Right kidney (tissue), 1 donor: Measurements from ENCODE around the gene DNAH2.

Experiments
- DNase-seq: peaks from one replicate; pipeline ENCODE4 v3.0.0-alpha.2; 2016

The DNAH2 gene

DNA sequence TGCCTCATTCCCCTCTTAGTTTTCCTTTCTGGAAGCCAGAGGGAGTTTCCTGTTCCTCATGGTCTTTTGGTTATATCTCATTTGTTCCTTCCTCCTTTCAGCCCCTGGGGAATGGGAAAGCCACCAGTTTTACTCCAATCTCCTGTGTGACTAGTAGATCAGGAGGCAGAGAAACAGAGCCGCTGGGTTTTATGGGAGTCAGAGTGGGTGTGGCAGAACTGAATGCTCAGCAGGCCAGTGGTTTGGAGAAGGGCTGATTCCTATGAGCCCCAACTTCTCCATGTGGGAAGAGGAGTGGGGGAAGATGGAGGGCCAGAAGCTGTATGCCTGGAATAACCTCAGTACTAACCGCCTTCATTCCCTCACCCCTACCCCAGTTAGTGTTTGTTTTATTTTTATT lies 4.1 kb downstream of the DNAH2 start:
- no peak for DNase-seq

DNA sequence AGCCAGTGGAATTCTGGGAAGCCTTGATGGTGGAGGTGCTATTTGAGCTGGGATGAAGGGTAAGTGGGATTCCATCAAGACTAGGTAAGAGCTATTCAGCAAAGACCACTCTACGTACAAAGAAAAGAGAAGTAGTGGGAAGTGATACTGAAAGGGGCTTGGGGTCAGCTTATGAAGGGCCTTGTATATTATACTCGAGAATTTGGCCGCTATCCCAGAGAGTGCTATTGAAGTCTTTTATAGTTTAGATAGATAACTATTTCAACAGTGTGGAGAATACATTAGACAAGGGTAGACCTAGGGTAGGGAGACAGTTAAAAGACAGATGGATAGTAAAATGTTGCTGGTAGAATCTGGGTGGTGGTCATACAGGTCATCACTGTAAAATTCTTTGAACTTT lies 10.3 kb downstream of the DNAH2 start:
- DNase-seq: no peak

DNA sequence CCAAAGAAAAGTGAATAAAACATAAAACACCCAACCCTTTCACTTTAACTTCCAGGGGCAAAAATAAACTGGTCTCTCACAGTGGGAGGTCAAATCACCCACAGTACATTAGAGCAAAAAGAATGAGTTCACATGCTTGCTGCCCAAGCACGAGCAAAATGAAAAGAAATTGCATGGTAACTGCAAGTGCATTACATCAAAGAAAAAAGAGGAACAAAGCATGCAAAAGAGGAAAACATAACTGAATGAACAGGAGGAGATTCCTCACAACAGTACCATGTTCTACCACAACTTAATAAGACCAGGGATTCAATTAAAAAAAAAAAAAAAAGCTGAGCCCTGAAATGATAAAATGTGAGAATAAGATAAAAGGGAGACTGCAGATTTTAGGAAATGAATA lies 12.3 kb downstream of the DNAH2 start:
- DNase-seq: no peak

DNA sequence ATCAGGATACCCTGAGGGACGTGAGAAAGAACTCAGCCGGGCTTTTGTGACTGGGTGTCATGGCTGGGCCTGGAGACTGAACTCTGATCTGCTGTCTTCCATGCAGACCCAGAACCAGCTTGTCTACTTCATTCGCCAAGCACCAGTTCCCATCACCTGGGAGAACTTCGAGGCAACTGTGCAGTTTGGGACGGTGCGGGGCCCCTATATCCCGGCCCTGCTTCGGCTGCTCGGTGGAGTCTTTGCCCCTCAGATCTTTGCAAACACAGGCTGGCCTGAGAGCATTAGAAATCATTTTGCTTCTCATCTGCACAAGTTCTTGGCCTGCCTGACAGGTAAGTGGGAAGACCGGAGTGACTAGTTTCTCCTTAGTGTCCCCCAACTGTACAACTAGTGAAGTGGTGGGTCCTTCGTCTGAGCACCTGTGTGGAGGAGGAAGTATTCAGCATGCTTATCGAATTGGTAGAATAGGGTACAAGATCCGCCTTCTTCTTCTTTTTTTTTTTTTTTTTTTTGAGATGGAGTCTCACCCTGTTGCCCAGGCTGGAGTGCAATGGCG lies 15.5 kb downstream of the DNAH2 start:
- DNase-seq: no peak

DNA sequence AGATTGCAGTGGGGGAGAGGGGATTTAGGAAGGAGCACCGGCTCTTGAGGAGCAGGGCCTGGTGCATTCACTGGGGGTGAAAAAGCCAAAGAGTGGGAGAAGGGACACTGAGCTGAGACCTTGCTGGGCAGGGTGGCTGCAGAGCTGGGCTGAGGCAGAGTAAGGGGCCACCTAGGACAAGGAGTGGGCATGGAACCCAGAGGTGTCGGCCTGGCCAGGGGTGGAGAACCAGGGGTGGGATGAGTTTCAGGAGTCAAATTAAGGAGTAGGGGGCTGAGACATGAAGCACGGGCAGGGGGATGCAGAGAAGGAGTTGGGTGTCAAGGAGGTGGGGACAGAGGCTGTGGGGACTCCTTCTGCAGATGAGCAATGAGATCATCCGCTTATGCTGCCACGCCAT lies 20.1 kb downstream of the DNAH2 start:
- no peak for DNase-seq

DNA sequence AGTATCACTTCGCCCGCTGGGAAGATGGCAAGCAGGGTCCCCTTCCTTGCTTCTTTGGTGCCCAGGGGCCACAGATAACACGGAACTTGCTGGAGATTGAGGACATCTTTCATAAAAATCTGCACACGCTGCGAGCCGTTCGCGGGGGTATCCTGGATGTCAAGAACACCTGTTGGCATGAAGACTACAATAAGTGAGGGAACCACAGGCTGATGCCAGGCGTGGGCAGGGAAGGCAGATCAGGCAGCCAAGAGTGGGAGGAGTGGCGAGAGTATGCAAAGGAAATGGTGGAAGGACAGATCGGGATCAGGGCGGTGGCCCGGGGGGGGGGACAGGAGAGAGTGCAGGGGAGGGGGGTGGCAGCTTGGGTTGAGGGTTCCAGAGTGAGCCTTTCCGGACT lies 22.2 kb downstream of the DNAH2 start:
- no peak for DNase-seq

DNA sequence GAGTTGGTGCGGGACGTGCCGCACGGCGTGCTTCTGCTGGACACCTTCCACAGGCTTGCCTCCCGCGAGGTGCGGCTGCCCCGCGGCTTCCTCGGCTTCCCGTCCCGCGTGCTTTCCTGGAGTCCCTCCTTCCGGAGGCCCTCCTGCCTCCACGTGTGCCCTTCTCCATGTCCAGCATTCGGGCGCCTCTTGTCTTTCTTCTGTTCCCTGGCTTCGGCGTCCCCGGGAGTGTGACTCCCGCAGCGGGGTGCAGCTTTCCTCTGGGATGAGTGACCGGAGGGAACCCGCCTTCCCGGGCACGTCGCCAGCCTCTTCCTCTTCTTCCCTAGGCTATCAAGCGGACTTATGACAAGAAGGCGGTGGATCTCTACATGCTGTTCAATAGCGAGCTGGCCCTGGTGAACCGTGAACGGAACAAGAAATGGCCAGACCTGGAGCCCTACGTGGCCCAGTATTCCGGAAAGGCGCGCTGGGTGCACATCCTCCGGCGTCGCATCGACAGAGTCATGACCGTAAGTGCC lies 23.0 kb downstream of the DNAH2 start:
- DNase-seq: no peak

DNA sequence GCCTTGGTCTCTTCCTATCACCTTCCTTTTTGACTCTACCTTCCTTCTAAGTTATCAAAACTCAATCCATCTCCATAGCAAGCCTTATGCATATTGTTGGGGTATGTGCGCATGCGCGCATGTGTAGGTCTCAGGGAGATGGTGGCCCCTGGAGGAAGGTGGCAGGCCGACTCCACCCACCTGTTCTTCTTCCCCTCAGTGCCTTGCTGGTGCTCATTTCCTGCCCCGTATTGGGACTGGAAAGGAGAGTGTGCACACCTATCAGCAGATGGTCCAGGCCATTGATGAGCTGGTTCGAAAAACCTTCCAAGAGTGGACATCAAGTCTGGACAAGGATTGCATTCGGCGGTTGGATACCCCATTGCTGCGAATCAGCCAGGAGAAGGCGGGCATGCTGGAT lies 25.2 kb downstream of the DNAH2 start:
- no peak for DNase-seq

DNA sequence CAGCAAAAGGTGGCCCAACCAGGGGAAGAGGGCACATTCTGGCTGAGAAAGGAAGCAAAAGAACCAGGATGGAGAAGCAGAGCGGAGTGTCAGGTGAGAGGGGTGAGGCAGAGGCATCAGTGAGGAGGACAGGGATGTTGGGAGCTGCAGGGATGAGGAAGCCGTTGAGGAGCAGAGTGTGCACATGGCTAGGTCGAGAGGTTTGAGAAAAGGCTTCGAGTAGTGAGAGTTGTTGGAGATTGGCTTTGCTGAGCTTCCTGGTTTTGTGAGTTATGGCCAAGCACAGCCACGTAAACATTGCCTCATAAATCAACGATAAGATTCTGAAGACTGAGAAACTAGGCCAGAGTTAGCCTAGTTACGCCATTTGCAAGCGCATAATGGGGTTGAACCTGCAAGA lies 26.9 kb downstream of the DNAH2 start:
- DNase-seq: no peak

DNA sequence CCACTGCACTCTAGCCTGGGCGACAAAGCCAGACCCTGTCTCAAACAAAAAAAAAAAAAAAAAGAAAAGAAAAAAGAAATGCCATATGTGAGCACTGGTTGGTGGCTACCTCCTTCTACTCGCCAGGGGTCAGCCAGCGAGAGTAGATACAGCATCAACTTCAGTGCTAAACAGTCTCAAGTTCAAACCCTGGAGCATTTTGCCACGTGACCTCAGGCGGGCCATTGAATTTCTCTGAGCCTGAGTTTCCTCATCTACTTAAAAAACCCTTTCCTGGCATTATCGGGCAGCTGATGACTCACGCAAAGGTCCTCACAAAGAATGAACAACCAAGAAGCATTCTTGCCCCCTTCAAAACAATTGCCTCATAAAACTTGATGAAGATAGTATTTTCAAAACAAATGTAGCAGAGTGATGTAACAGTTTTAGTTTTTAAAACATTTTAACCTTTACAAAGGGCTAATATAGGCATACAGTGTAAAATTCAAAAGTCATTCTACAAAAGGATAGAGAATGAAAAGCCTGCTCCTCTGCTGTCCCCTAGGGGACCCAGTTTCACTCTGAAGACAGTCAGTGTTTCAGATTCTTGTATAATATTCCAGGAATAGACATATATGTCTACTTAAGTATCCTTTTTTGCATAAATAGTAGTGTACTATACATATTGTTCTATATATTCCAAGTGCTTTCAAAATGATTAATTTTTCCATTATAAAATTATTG lies 28.4 kb downstream of the DNAH2 start:
- DNase-seq: no peak

DNA sequence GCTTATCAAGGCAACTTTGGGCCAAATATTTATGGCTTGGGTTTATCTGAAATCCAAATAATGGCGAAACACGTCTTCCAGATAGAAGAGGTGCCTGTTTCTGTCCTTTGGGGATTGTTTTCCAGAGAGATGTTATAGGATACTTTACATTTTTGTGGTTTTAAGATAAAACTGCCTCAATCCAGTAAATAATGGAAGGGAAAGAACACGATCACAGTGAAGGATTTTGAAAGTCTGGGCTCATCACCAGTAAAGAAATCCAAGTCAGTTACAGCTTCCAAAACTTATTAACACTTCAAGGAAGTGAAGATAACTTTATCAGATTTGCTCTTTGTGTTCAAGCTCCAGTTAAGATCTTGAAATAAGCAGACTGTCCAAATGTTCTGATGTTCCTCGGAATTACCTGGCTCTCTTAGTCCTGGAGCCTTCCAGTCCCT lies 30.1 kb downstream of the DNAH2 start:
- no peak for DNase-seq

DNA sequence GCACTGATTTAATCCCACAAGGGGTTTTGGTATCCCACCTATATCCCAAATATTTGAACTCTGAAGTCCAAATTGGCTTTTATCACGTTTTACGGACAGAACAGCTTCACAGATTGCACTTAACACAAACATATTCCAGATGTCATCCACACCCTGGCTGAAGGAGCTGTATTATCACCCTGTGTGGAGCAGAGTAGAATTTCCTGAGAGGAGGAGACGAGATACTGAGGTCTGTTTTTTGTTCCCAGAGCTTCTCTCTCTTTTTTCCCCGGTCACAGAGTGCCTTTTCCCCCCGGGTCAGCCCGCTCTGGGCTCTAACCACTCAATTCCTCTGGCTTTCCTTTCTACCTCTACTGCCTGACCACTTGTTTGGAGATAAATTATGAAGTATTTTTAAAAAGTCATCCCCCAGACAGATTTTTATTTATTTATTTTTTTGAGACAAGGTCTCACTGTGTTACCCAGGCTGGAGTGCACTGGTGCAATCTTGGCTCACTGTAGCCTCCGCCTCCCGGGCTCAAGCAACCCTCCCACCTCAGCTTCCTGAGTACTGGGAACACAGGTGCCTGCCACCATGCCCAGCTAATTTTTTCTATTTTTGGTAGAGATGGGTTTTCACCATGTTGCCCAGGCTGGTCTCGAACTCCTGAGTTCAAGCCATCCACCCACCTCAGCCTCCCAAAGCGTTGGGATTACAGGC lies 30.7 kb downstream of the DNAH2 start:
- DNase-seq: no peak

DNA sequence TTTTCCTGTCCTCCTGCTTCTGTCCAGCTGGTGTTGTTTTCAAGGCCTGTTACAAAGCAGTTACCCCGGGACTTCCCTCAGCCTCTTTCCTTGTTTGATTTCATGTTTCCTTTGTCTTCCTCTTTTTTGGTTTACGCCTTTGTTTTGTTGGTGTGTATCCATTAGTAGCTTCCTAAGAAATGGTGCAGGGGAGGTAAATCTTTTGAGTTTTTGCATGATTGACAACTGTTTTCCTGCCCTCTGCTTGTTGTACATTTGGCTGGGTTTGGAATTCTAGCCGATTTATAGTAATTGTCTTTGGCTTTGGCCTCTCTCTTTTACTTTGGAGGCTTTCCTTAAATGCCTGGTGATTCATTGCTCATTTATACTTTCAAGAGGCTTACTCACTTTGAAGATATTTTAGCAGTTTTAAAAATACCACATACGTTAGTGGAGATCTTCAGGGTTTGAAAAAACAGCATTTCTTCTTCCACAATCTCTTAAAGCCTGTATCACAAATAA lies 32.8 kb downstream of the DNAH2 start:
- no peak for DNase-seq

DNA sequence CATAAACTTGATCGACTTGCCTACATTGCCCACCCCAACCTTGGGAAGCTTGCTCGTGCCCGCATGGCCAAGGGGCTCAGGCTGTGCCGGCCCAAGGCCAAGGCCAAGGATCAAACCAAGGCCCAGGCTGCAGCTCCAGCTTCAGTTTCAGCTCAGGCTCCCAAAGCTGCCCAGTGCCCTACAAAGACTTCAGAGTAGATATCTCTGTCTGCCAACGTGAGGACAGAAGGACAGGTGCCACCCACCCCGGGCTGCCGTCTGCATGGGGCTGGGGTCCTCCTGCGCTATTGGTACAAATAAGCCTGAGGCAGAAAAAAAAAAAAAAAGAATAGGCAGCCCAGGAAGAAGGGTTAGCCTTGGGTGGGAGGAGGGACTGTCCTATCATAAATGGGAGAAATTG lies 37.1 kb downstream of the DNAH2 start:
- DNase-seq: no peak

DNA sequence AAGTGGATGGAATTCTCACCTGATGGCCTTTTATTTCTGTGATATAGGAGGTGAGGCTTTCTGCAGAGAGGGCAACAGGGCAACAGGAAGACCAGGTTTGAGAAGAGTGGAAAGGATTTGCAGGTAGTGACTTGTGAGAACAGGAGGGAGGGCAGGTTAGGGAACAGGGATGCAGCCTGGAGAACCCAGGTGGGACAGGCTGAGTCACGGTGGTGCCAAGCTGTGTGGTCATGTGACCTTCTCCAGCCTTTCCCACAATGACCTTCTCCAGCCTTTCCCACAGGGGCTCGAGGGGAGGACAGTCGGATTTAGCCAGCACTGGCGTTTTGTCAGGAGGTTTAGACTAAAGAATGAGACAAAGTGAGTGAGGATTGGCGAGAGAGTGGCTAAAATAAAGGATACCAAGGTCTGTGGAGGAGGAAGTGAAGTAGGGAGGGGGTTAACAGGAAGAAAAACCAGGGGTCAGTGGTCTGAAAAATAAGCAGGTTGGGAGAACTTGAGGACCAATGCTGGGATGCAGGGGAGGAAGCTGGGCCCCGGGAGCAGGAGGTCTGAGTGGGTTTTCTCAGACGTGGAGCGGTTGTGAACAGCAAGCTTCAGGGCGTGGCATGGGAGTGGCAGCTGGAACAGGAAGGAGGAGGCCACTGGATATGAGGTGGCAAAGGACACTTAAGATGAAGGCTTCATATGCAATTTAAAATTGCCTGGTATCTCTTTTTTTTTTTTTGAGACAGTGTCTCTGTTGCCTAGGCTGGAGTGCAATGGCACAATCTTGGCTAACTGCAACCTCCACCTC lies 37.7 kb downstream of the DNAH2 start:
- no peak for DNase-seq

DNA sequence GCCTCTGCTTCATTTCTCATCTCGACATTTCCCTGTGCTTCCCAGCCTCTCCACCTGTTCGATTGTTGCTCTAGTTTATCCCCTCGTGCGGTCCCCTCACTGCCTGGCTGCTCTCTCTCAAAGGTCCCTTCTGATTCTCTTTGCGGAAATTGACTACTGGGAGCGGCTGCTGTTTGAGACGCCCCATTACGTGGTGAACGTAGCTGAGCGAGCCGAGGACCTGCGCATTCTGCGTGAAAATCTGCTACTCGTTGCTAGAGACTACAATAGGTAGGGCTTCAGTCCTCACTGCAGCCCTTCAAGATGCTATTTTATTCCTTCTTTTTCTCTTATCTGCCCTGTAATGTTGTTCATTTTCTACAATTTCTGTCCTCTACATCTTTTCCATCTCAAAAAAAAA lies 39.4 kb downstream of the DNAH2 start:
- no peak for DNase-seq

DNA sequence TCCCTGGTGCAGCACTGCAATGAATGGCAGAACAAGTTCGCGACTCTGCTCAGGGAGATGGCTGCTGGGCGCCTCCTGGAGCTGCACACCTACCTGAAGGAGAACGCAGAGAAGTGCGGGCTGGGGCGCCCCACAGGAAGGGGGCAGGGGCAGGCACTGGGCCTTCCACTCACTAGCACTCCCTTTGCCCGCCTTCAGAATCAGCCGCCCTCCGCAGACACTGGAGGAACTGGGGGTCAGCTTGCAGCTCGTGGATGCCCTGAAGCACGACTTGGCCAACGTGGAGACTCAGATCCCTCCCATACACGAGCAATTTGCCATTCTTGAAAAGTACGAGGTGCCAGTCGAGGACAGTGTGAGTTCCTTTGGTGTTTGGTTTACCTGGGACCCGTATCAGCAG lies 46.4 kb downstream of the DNAH2 start:
- no peak for DNase-seq

DNA sequence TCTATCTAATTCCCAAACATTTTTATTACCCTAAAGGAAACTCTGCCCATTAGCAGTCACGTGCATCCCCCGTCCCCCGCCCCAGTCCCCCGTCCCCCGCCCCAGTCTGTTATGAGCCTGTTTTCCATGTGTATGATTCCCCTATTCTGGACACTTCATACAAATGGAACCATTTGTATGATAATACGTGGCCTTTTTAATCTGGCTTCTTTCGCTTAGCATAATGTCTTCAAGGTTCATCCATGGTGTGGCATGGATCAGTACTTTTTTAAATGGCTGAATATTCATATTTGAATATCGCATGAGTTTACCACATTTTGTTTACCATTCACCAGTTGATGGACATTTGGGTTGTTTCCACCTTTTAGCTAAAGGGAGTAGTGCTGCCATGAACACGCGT lies 49.5 kb downstream of the DNAH2 start:
- DNase-seq: no peak

DNA sequence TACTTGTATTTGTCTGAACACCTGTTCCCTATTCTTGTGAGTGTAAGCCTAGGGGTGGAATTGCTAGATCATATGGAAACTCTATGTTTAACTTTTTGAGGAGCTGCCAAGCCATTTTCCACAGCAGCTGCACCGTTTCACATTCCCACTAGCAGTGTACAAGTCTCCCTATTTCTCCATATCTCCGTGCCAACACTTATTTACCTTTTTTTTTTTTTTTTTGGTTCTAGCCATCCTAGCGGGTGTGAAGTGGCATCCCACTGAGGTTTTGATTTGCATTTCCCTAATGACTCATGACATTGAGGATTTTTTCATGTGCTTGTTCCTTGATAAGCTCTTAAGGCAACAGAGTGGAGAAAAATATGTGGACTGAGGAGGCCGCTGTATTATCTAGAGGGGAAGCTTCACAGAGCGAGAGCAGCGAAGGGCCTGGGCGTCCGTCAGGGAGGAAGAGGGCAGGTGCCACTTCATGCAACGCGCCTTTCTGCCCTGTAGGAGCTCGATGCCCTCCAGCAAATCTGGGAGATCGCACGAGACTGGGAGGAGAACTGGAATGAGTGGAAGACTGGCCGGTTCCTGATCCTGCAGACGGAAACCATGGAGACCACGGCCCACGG lies 50.0 kb downstream of the DNAH2 start:
- no peak for DNase-seq

DNA sequence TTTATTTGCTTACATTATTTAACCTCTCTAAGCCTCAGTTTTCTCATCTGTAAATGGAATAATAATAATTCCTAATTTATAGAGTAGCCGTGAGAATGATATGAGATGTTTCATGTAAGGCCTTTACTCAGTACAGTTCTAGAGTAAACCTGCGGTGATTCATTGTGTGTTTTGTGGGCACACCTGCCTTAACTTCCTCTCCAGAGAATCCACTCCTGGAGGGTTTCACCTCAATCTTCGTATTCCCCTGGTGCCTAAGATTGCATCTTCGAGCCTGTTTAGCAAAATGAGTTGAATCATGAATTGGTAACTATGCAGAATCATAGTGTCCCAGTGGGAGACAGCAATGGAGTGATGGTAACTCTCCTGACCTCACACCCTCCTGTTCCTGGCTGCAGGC lies 52.3 kb downstream of the DNAH2 start:
- no peak for DNase-seq

DNA sequence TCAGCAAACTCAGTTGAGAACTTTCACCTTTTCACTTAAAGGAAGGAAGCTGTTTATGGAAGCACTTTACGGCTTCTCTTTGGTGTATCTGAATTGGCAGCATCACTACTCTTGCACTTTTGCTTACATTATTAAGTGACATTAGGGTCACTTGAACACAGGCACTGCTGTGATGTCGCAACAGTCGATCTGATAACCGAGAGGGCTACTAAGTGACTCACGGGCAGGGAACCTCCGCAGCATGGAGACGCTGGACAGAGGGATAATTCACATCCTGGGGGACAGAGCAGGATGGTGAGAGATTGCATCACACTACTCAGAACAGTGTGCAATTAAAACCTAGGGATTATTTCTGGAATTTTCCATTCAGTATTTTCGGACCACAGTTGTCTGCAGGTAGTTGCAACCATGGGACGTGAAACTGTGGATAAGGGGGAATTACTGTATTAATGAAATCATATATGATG lies 56.5 kb downstream of the DNAH2 start:
- no peak for DNase-seq

DNA sequence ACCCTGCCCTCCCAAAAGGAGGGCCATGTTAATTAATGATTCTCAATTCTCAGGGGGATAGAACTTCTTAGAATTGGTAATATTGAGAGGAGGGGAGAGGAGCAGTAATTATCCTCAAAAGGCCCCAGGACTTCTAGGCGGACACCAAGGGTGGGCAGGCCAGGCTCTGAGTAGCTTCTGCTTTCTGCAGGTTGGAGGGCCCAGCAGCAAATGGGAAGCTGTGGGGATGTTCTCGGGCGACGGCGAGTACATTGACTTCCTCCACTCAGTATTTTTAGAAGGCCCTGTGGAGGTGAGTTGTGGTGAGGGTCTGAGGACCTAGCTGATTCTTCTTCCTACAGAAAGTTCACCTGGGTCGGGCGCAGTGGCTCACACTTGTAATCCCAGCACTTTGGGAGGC lies 57.5 kb downstream of the DNAH2 start:
- DNase-seq: no peak
